B cell (primary cell): ENCODE results near the gene SCNN1B. TPM values are rescaled to one million over a fixed set of nuclear protein-coding genes. Genes with fewer than 3 reads are reported as not detected.
"Not testable (repeated sequence)": the region's sequence is repeated elsewhere in the genome, so short reads cannot be mapped to it uniquely, and the experiment has no call there.

Experiments used
- ATAC-seq: fragments of 200-7000 bp; cut with Tn5 transposase; one replicate; pipeline ENCODE4 v1.10.0; 2021; ENCODE audit warnings: low read depth, mild to moderate bottlenecking, moderate number of reproducible peaks, moderate library complexity
- CTCF ChIA-PET: fragments of 350-600 bp; sonication (Branson Sonifier 250); formaldehyde crosslinking; loops from one replicate; lab custom pipeline; 2021; ENCODE audit warnings: antibody characterized with exemption, inconsistent platforms; lab: Charles Lee
- POLR2A ChIA-PET: fragments of 350-600 bp; sonication (Branson Sonifier 250); formaldehyde crosslinking; loops from one replicate; lab custom pipeline; 2021; ENCODE audit warnings: antibody characterized with exemption; lab: Charles Lee
- DNase-seq: peaks from one replicate; pipeline ENCODE4 v3.0.0; 2013
- H2AFZ ChIP-seq: 2 replicates; pipeline ENCODE4 v1.6.1; 2012; ENCODE audit warnings: mild to moderate bottlenecking, low read depth, low read length; ENCODE audit not compliant: insufficient read depth, poor library complexity, severe bottlenecking
- H3K27ac ChIP-seq, 2 donors: 1 replicate in 1 of 2; 2 replicates in 1 of 2; pipeline ENCODE4 v1.5.1; 2012 to 2013; ENCODE audit warnings: low read length in 2 of 2, mild to moderate bottlenecking in 2 of 2, moderate library complexity in 1 of 2
- H3K27me3 ChIP-seq, 4 experiments: fragments of 200-600 bp in 1 of 4; sonication (generic) in 1 of 4; replicated peaks in 1 of 4; 1 replicate in 2 of 4; 2 replicates in 2 of 4; pipeline versions ENCODE4 v1.6.1 to v1.7.0; 2013 to 2016; ENCODE audit warnings: low read length in 3 of 4, mild to moderate bottlenecking in 2 of 4, mixed read lengths in 1 of 4, moderate library complexity in 1 of 4; ENCODE audit not compliant: insufficient read depth in 4 of 4, control insufficient read depth in 3 of 4; ENCODE audit errors: control extremely low read depth in 1 of 4
- H3K36me3 ChIP-seq, 2 experiments: replicated peaks in 1 of 2; 1 replicate in 1 of 2; 2 replicates in 1 of 2; pipeline versions ENCODE4 v1.6.1 to v1.7.1; 2013; ENCODE audit warnings: low read length in 1 of 2; ENCODE audit not compliant: insufficient read depth in 2 of 2, control insufficient read depth in 1 of 2; ENCODE audit errors: control extremely low read depth in 1 of 2, extremely low read depth in 1 of 2
- H3K4me1 ChIP-seq, 2 donors: fragments of 200-600 bp in 1 of 2; sonication (generic) in 1 of 2; 1 replicate in 1 of 2; 2 replicates in 1 of 2; pipeline versions ENCODE4 v1.5.1 to v1.6.1; 2013 to 2017; ENCODE audit warnings: low read length in 2 of 2; ENCODE audit not compliant: control insufficient read depth in 2 of 2, insufficient read depth in 2 of 2
- H3K4me2 ChIP-seq: replicated peaks from 2 replicates; pipeline ENCODE3; 2012; ENCODE audit warnings: mild to moderate bottlenecking, low read depth, low read length; ENCODE audit not compliant: poor library complexity, severe bottlenecking
- H3K4me3 ChIP-seq, 5 experiments: fragments of 200-600 bp in 1 of 5; sonication (generic) in 1 of 5; 1 replicate in 3 of 5; 2 replicates in 2 of 5; pipeline versions ENCODE4 v1.5.1 to v1.7.0; 2011 to 2016; ENCODE audit warnings: low read length in 4 of 5, mild to moderate bottlenecking in 4 of 5, low read depth in 2 of 5, control low read depth in 1 of 5, moderate library complexity in 1 of 5; ENCODE audit not compliant: insufficient read depth in 1 of 5; ENCODE audit errors: control extremely low read depth in 1 of 5, extremely low read depth in 1 of 5
- H3K79me2 ChIP-seq: fragments of 200-600 bp; sonication (generic); one replicate; pipeline ENCODE4 v1.6.0; 2016; ENCODE audit warnings: low read length; ENCODE audit not compliant: control insufficient read depth, insufficient read depth
- H3K9ac ChIP-seq: fragments of 200-600 bp; sonication (generic); 2 replicates; pipeline ENCODE4 v1.6.1; 2017; ENCODE audit warnings: mild to moderate bottlenecking, low read length, moderate library complexity
- H3K9me3 ChIP-seq, 3 donors: one replicate each; pipeline versions ENCODE4 v1.6.1 to v1.7.1; 2013; ENCODE audit warnings: low read length in 2 of 3; ENCODE audit not compliant: control insufficient read depth in 2 of 3, insufficient read depth in 1 of 3; ENCODE audit errors: control extremely low read depth in 1 of 3
- H4K20me1 ChIP-seq: 2 replicates; pipeline ENCODE4 v1.6.0; 2012; ENCODE audit warnings: mild to moderate bottlenecking, low read length; ENCODE audit not compliant: insufficient read depth, control insufficient read depth, poor library complexity, severe bottlenecking
- H3K27ac Mint-ChIP-seq: one replicate; pipeline ENCODE4 v1.8.0; 2021; ENCODE audit warnings: mixed read lengths
- H3K27me3 Mint-ChIP-seq: one replicate; pipeline ENCODE4 v1.8.0; 2021; ENCODE audit warnings: mixed read lengths
- H3K4me1 Mint-ChIP-seq: one replicate; pipeline ENCODE4 v1.8.0; 2021; ENCODE audit warnings: mixed read lengths
- H3K4me3 Mint-ChIP-seq: one replicate; pipeline ENCODE4 v1.8.0; 2021; ENCODE audit warnings: mixed read lengths
- H3K9me3 Mint-ChIP-seq: one replicate; pipeline ENCODE4 v1.8.0; 2022; ENCODE audit warnings: mixed read lengths; ENCODE audit not compliant: insufficient read depth
- EZH2 ChIP-seq: IDR thresholded peaks from 2 replicates; pipeline ENCODE4 v1.6.1; 2012; ENCODE audit warnings: borderline replicate concordance, low read depth, mild to moderate bottlenecking, moderate library complexity, low read length; ENCODE audit not compliant: insufficient read depth, poor library complexity, severe bottlenecking
- WGBS: methylation state at CpG from one replicate; pipeline ENCODE4 v1.1.5; 2013; ENCODE audit warnings: missing lambda C conversion rate; ENCODE audit not compliant: insufficient coverage; 5-methylcytosine and 5-hydroxymethylcytosine counted together
- intact Hi-C: fragments of 100-400 bp; cut with micrococcal nuclease; formaldehyde crosslinking; loops from one replicate; pipeline ENCODE4 v1.10.0; 2022
- polyA plus RNA-seq: library from polyadenylated mRNA; depleted of rRNA; stranded (reverse); fragments of >200 nt; gene quantifications from 2 replicates; pipeline ENCODE4 v1.2.3, GENCODE V29; 2012
- total RNA-seq, 2 donors: library from RNA; stranded (reverse); fragments of 120-200 nt in 1 of 2; gene quantifications; 1 replicate in 1 of 2; 2 replicates in 1 of 2; pipeline versions ENCODE4 v1.2.3 to v1.2.4, GENCODE V29; 2013 to 2022
- TF ChIP-seq, protein P1 (sequence below): fragments of 200-600 bp; IDR thresholded peaks from one replicate; pipeline ENCODE4 v1.8.0; 2022; ENCODE audit warnings: antibody characterized with exemption, mild to moderate bottlenecking

SCNN1B gene
- total and polyA plus RNA-seq, 2 donors (not counting 1 experiment from before 2014, with no cell fraction given), result 0.30 TPM; not detected in 1

DNA sequence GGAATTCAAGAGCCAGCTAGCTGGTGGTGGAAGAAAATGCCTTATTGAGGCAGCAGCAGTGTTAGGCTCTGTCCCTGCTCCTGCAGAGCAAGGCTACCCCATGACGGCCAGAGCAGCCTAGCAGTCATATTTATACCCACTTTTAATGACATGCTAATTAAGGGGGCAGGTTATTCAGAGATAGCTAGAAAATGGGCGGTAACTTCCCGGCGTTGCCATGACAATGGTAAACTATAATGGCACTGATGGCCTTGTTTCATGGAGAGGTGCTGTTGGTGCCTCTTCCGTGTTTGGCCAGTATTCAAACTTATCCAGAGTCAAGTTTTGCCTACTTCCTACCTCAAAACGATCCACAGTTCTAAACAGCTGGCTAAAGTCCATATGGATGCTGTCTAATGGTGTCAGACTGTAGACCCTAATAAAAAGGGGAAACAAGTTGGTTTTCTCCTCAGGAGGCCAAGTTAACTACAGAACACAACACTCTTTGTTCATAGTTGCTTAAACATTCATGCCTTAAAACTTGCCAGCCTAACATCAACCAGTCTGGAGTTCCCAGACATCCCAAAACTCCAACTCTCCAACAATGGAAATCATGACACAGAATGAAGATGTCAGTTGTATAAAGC lies 3.7 kb upstream of the SCNN1B start:
- DNase-seq, result no peak
- peaks cover 0 to 16% (median 4%) of the 10 kb centered on the region in 4 experiments for H3K27me3 ChIP-seq
- peaks cover 3% of the 10 kb centered on the region in 2 donors for H3K4me1 ChIP-seq
- H3K4me2 ChIP-seq, result no peak overlapping the region
- H3K4me3 Mint-ChIP-seq, result no peak overlapping the region
- WGBS, result 50% methylated on average over 1 of the region's 6 CpGs
- H3K4me3 ChIP-seq, result no peak overlapping the region
- H3K9me3 ChIP-seq, result peaks cover 0 to 5% (median 0%) of the 10 kb centered on the region in 3 donors
- TF ChIP-seq, protein P1, sequence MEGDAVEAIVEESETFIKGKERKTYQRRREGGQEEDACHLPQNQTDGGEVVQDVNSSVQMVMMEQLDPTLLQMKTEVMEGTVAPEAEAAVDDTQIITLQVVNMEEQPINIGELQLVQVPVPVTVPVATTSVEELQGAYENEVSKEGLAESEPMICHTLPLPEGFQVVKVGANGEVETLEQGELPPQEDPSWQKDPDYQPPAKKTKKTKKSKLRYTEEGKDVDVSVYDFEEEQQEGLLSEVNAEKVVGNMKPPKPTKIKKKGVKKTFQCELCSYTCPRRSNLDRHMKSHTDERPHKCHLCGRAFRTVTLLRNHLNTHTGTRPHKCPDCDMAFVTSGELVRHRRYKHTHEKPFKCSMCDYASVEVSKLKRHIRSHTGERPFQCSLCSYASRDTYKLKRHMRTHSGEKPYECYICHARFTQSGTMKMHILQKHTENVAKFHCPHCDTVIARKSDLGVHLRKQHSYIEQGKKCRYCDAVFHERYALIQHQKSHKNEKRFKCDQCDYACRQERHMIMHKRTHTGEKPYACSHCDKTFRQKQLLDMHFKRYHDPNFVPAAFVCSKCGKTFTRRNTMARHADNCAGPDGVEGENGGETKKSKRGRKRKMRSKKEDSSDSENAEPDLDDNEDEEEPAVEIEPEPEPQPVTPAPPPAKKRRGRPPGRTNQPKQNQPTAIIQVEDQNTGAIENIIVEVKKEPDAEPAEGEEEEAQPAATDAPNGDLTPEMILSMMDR, result no peak
- no peak for TF ChIP-seq EZH2
- ATAC-seq, result no peak
- no peaks in the 10 kb centered on the region for H4K20me1 ChIP-seq
- no peak overlapping the region for H3K9ac ChIP-seq
- intact Hi-C loops, result no loop called here
- no peak overlapping the region for H3K27ac ChIP-seq
- no peak overlapping the region for H2AFZ ChIP-seq
- H3K79me2 ChIP-seq, result no peaks in the 10 kb centered on the region
- ChIA-PET POLR2A (no interaction called here), CTCF (no interaction called here)
- H3K4me1 Mint-ChIP-seq, result peaks cover 8% of the 10 kb centered on the region
- H3K27ac Mint-ChIP-seq, result no peak overlapping the region
- peaks cover 51% of the 10 kb centered on the region for H3K27me3 Mint-ChIP-seq
- H3K9me3 Mint-ChIP-seq, result no peaks in the 10 kb centered on the region
- H3K36me3 ChIP-seq, result no peaks in the 10 kb centered on the region

DNA sequence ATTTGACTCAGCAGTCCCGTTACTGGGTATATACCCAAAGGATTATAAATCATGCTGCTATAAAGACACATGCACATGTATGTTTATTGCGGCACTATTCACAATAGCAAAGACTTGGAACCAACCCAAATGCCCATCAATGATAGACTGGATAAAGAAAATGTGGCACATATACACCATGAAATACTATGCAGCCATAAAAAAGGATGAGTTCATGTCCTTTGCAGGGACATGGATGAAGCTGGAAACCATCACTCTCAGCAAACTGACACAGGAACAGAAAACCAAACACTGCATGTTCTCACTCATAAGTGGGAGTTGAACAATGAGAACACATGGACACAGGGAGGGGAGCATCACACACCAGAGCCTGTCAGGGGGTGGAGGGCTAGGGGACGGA lies 2.3 kb upstream of the SCNN1B start:
- peaks cover 52% of the 10 kb centered on the region for H3K27me3 Mint-ChIP-seq
- POLR2A ChIA-PET, H3K9me3 Mint-ChIP-seq, H4K20me1 ChIP-seq, H3K4me3 Mint-ChIP-seq, H3K4me1 Mint-ChIP-seq, H3K9ac ChIP-seq, ATAC-seq, H3K4me1 ChIP-seq, H3K36me3 ChIP-seq, DNase-seq, H3K4me2 ChIP-seq, intact Hi-C loops, H2AFZ ChIP-seq, CTCF ChIA-PET, H3K9me3 ChIP-seq, H3K27ac ChIP-seq, H3K27ac Mint-ChIP-seq, H3K79me2 ChIP-seq, H3K4me3 ChIP-seq: not testable (repeated sequence)
- no CpG with 5 or more reads among the region's 3 CpGs for WGBS
- peaks cover 0 to 16% (median 4%) of the 10 kb centered on the region in 4 experiments for H3K27me3 ChIP-seq
